Naive thymus-derived CD4-positive, alpha-beta T cell (primary cell): ENCODE data around the gene RSPH1. TPM values are rescaled to one million over a fixed set of nuclear protein-coding genes. Genes with fewer than 3 reads are reported as not detected.

Experiments
- ATAC-seq: fragments of 150-1000 bp; cut with Tn5 transposase; 2 replicates; pipeline ENCODE4 v1.10.0; 2021; ENCODE audit warnings: mild to moderate bottlenecking, moderate library complexity
- CTCF ChIA-PET: fragments of 350-600 bp; sonication (Branson Sonifier 250); formaldehyde crosslinking; loops from one replicate; lab custom pipeline; 2021; ENCODE audit warnings: antibody characterized with exemption; lab: Charles Lee
- POLR2A ChIA-PET: fragments of 350-600 bp; sonication (Branson Sonifier 250); formaldehyde crosslinking; loops from one replicate; lab custom pipeline; 2021; ENCODE audit warnings: antibody characterized with exemption, inconsistent platforms; lab: Charles Lee
- DNase-seq, 9 donors: peaks; one replicate each; pipeline versions ENCODE4 v3.0.0 to v3.0.0-alpha.2; 2020 to 2022; ENCODE audit warnings: mixed read lengths in 1 of 9
- H3K27ac ChIP-seq: one replicate; pipeline ENCODE4 v1.7.0; 2013; ENCODE audit warnings: mild to moderate bottlenecking, low read depth, low read length, moderate library complexity
- H3K27me3 ChIP-seq, 2 donors: one replicate each; pipeline ENCODE4 v1.7.0; 2013; ENCODE audit warnings: low read length in 2 of 2, mild to moderate bottlenecking in 2 of 2, moderate library complexity in 2 of 2; ENCODE audit not compliant: control insufficient read depth in 2 of 2, insufficient read depth in 2 of 2
- H3K36me3 ChIP-seq, 3 experiments: 1 replicate in 2 of 3; 2 replicates in 1 of 3; pipeline ENCODE4 v1.7.0; 2013; ENCODE audit warnings: low read length in 3 of 3, mild to moderate bottlenecking in 3 of 3, moderate library complexity in 1 of 3; ENCODE audit not compliant: insufficient read depth in 3 of 3, control insufficient read depth in 2 of 3
- H3K4me1 ChIP-seq, 2 donors: one replicate each; pipeline ENCODE4 v1.7.0; 2013; ENCODE audit warnings: low read length in 2 of 2, mild to moderate bottlenecking in 2 of 2, moderate library complexity in 1 of 2; ENCODE audit not compliant: control insufficient read depth in 2 of 2, insufficient read depth in 2 of 2
- H3K4me3 ChIP-seq: 2 replicates; pipeline ENCODE4 v1.7.0; 2013; ENCODE audit warnings: mild to moderate bottlenecking, low read length
- H3K9me3 ChIP-seq, 3 experiments: 1 replicate in 2 of 3; 2 replicates in 1 of 3; pipeline ENCODE4 v1.7.0; 2013; ENCODE audit warnings: low read length in 3 of 3; ENCODE audit not compliant: control insufficient read depth in 2 of 3
- H3K27ac Mint-ChIP-seq, 9 donors: one replicate each; pipeline ENCODE4 v1.8.0; 2020 to 2022; ENCODE audit warnings: mixed read lengths in 9 of 9, mild to moderate bottlenecking in 8 of 9, moderate library complexity in 5 of 9, inconsistent platforms in 2 of 9
- H3K27me3 Mint-ChIP-seq, 5 donors: one replicate each; pipeline ENCODE4 v1.8.0; 2021 to 2022; ENCODE audit warnings: mixed read lengths in 5 of 5, mild to moderate bottlenecking in 1 of 5
- H3K36me3 Mint-ChIP-seq, 5 donors: one replicate each; pipeline ENCODE4 v1.8.0; 2020 to 2022; ENCODE audit warnings: mixed read lengths in 5 of 5, mild to moderate bottlenecking in 3 of 5, inconsistent platforms in 1 of 5
- H3K4me1 Mint-ChIP-seq, 7 donors: one replicate each; pipeline ENCODE4 v1.8.0; 2020 to 2022; ENCODE audit warnings: mixed read lengths in 7 of 7, mild to moderate bottlenecking in 3 of 7, inconsistent platforms in 1 of 7
- H3K4me3 Mint-ChIP-seq, 10 donors: one replicate each; pipeline ENCODE4 v1.8.0; 2020 to 2022; ENCODE audit warnings: mild to moderate bottlenecking in 10 of 10, mixed read lengths in 10 of 10, moderate library complexity in 6 of 10, inconsistent platforms in 2 of 10
- H3K9me3 Mint-ChIP-seq, 11 donors: one replicate each; pipeline ENCODE4 v1.8.0; 2020 to 2022; ENCODE audit warnings: mixed read lengths in 11 of 11, mild to moderate bottlenecking in 4 of 11, inconsistent platforms in 1 of 11, moderate library complexity in 1 of 11
- intact Hi-C, 2 donors: fragments of 100-400 bp; cut with micrococcal nuclease; formaldehyde crosslinking; loops; one replicate each; pipeline ENCODE4 v1.15.1; 2023
- polyA plus RNA-seq, 2 donors: library from polyadenylated mRNA; unstranded; fragments of 300-500 nt; fragmentation: Illumina TruSeq; gene quantifications; one replicate each; pipeline ENCODE4 v1.2.3, GENCODE V29; 2021
- total RNA-seq, 6 experiments: library from RNA in 5 of 6; stranded (reverse) in 5 of 6; gene quantifications; 1 replicate in 5 of 6; 2 replicates in 1 of 6; pipeline ENCODE4 v1.2.3 and lab custom pipeline; 2021 to 2026

RSPH1 gene
- total RNA-seq (under 1 TPM in 2 of 5 experiments, not detected in 3; 0.27 to 0.40 TPM), polyA plus RNA-seq (not detected), total RNA-seq (lab: John Stamatoyannopoulos, UW) (0.67 reads per million)

DNA sequence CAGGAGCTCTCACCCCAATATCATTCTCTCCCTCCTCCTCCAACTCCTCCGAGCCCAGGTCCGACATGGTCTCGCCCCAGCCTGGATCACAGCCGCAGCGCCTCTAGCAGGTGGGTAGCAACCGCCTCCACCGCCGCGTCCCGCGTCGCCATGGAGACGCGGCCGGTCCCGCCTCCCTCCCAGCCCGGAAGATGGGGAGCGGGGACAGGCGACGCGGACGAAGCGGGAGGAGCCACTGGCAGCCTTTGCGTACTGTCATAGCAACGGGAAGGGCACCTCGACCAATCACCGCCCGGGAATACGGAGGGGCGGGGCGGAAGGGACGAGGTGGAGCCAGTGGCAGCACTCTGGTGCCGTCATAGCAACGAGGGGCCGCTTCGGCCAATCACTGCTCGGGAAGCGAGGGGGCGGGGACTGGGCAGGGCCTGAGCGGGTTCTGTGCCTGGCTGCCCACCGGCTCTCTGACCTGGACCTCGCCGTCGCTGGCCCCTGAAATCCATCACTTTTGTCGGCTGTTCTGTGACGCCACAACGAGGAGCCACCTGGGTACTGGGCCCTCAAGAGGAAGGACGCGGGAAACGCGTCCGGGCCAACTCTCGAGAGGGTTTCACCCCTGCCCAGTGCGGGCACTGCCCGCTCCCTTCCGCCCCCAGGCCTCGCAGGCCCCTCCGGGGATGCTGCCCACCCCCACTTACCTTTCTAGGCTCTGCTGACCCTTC, at the start of gene RSPH1:
Gene RSPH1 (minus strand): TSS at position 105 of the 719 bp plus-strand sequence. CDS start 38 bp downstream, at position 67.
- peak; percentile 96 to 99 (median 99) for DNase-seq
- Histone ChIP-seq H3K27me3 (no peaks in the 10 kb centered on the region), H3K27ac (peak within 1 kb of the TSS; percentile 93), H3K4me1 (peaks cover 11 to 15% of the 10 kb centered on the region in 2 donors), H3K9me3 (no peaks in the 10 kb centered on the region), H3K4me3 (peak within 1 kb of the TSS; percentile 91), H3K36me3 (no peaks in the 10 kb centered on the region)
- peak within 1 kb of the TSS; percentile 18 to 98 (median 92) for H3K27ac Mint-ChIP-seq
- H3K4me1 Mint-ChIP-seq, result peaks cover 11 to 30% (median 26%) of the 10 kb centered on the region in 7 donors
- peaks cover 0 to 26% (median 0%) of the 10 kb centered on the region in 5 donors for H3K27me3 Mint-ChIP-seq
- CTCF ChIA-PET, result interaction anchor here (1.0 kb wide), 1 partner anchor 17 kb away, joined by 3 read pairs; no protein-coding TSS in a partner anchor
- H3K36me3 Mint-ChIP-seq, result no peaks in the 10 kb centered on the region
- intact Hi-C loops, result loop anchor here (1.0 to 5.0 kb wide), 13 partner anchors 18 to 1166 kb away; partner anchors contain the start of genes NDUFV3 (in 1 of the 2), UBASH3A (in 1 of the 2) and WDR4 (in 1 of the 2)
- peak within 1 kb of the TSS; percentile 85 to 96 (median 92) for H3K4me3 Mint-ChIP-seq
- peak; percentile 98 for ATAC-seq
- no peaks in the 10 kb centered on the region for H3K9me3 Mint-ChIP-seq
- POLR2A ChIA-PET, result interaction anchor here (1.0 to 1.3 kb wide), 3 partner anchors 10 to 41 kb away, joined by 3 to 4 read pairs (median 4); no protein-coding TSS in a partner anchor

- Mint-ChIP-seq H3K36me3 (peaks cover 13 to 68% (median 20%) of the 10 kb centered on the region in 5 donors), H3K4me1 (peaks cover 0 to 11% (median 0%) of the 10 kb centered on the region in 7 donors), H3K9me3 (no peaks in the 10 kb centered on the region), H3K4me3 (no peak overlapping the region), H3K27me3 (no peaks in the 10 kb centered on the region), H3K27ac (no peak overlapping the region)
- Histone ChIP-seq H3K4me3 (no peak overlapping the region), H3K27me3 (no peaks in the 10 kb centered on the region), H3K9me3 (no peaks in the 10 kb centered on the region), H3K36me3 (peaks cover 0 to 64% (median 0%) of the 10 kb centered on the region in 3 experiments), H3K27ac (no peak overlapping the region), H3K4me1 (no peaks in the 10 kb centered on the region)
- ATAC-seq, result no peak
- no peak for DNase-seq
- intact Hi-C loops, result no loop called here
- POLR2A ChIA-PET, result no interaction called here
- CTCF ChIA-PET, result no interaction called here
Measured at GRCh38 chr21:42545745-42546144, 49.7 kb upstream of the RSPH1 start.

DNA sequence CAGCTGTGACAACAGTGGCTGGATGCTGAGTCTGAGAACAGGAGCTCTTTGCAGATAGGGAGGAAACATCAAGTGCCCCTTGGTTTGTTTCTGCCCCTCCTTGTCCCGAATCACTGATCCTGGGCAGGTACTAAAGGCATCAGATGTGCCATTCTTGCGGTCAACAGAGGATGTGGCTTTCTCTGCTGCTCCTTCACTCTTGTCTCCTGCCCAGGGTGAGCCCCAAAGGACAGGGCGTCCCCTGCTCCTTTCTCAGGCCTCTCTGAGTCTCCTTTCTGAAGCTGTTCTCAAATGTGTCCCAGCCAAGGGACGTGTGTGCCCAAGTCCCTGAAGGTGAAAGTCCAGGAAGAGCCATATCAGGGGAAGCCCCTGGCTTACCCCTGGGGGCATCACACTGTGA, 49.3 kb upstream of the RSPH1 start:
- Mint-ChIP-seq H3K9me3 (no peaks in the 10 kb centered on the region), H3K4me3 (no peak overlapping the region), H3K27me3 (no peaks in the 10 kb centered on the region), H3K4me1 (peaks cover 0 to 11% (median 0%) of the 10 kb centered on the region in 7 donors), H3K36me3 (peaks cover 11 to 69% (median 21%) of the 10 kb centered on the region in 5 donors), H3K27ac (no peak overlapping the region)
- no peak overlapping the region for H3K4me3 ChIP-seq
- no peaks in the 10 kb centered on the region for H3K27me3 ChIP-seq
- ChIA-PET POLR2A (no interaction called here), CTCF (no interaction called here)
- H3K27ac ChIP-seq, result no peak overlapping the region
- DNase-seq (no peak), ATAC-seq (no peak)
- H3K4me1 ChIP-seq, result no peaks in the 10 kb centered on the region
- no peaks in the 10 kb centered on the region for H3K9me3 ChIP-seq
- intact Hi-C loops, result no loop called here
- peaks cover 0 to 64% (median 0%) of the 10 kb centered on the region in 3 experiments for H3K36me3 ChIP-seq

GRCh38 chr21:42544544-42544943, 48.5 kb upstream of the RSPH1 start:
- Mint-ChIP-seq H3K27ac (no peak overlapping the region), H3K4me1 (peaks cover 0 to 10% (median 0%) of the 10 kb centered on the region in 7 donors), H3K36me3 (peaks cover 7 to 71% (median 22%) of the 10 kb centered on the region in 5 donors), H3K4me3 (no peak overlapping the region), H3K9me3 (no peaks in the 10 kb centered on the region), H3K27me3 (no peaks in the 10 kb centered on the region)
- Histone ChIP-seq H3K27me3 (no peaks in the 10 kb centered on the region), H3K27ac (no peak overlapping the region), H3K9me3 (no peaks in the 10 kb centered on the region), H3K4me1 (no peaks in the 10 kb centered on the region), H3K4me3 (no peak overlapping the region), H3K36me3 (peaks cover 0 to 72% (median 0%) of the 10 kb centered on the region in 3 experiments)
- POLR2A ChIA-PET, result no interaction called here
- no peak for ATAC-seq
- DNase-seq, result no peak
- intact Hi-C loops, result no loop called here
- CTCF ChIA-PET, result no interaction called here

- Mint-ChIP-seq H3K36me3 (peaks cover 4 to 64% (median 18%) of the 10 kb centered on the region in 5 donors), H3K27me3 (no peaks in the 10 kb centered on the region), H3K9me3 (no peaks in the 10 kb centered on the region), H3K27ac (no peak overlapping the region), H3K4me3 (no peak overlapping the region), H3K4me1 (peaks cover 0 to 12% (median 0%) of the 10 kb centered on the region in 7 donors)
- Histone ChIP-seq H3K36me3 (peaks cover 0 to 63% (median 0%) of the 10 kb centered on the region in 3 experiments), H3K4me3 (no peak overlapping the region), H3K27ac (no peak overlapping the region), H3K4me1 (no peaks in the 10 kb centered on the region), H3K27me3 (no peaks in the 10 kb centered on the region), H3K9me3 (no peaks in the 10 kb centered on the region)
- ATAC-seq, result no peak
- DNase-seq, result no peak
- ChIA-PET CTCF (no interaction called here), POLR2A (no interaction called here)
- intact Hi-C loops, result no loop called here
Measured at GRCh38 chr21:42543106-42543847, 47.3 kb upstream of the RSPH1 start.

- peaks cover 2 to 59% (median 18%) of the 10 kb centered on the region in 5 donors for H3K36me3 Mint-ChIP-seq
- H3K4me3 Mint-ChIP-seq, result no peak overlapping the region
- no peaks in the 10 kb centered on the region for H3K27me3 Mint-ChIP-seq
- peaks cover 0 to 56% (median 0%) of the 10 kb centered on the region in 3 experiments for H3K36me3 ChIP-seq
- CTCF ChIA-PET, result no interaction called here
- DNase-seq, result no peak
- H3K4me3 ChIP-seq, result no peak overlapping the region
- POLR2A ChIA-PET, result no interaction called here
- intact Hi-C loops, result no loop called here
- peaks cover 0 to 14% (median 0%) of the 10 kb centered on the region in 7 donors for H3K4me1 Mint-ChIP-seq
- no peaks in the 10 kb centered on the region for H3K9me3 ChIP-seq
- H3K27me3 ChIP-seq, result no peaks in the 10 kb centered on the region
- no peak for ATAC-seq
- H3K4me1 ChIP-seq, result no peaks in the 10 kb centered on the region
- no peaks in the 10 kb centered on the region for H3K9me3 Mint-ChIP-seq
- H3K27ac ChIP-seq, result no peak overlapping the region
- no peak overlapping the region for H3K27ac Mint-ChIP-seq
Measured at GRCh38 chr21:42542596-42542995, 46.6 kb upstream of the RSPH1 start.
